PFSK-1 (cell line): ENCODE results near the gene ANKFY1.

Experiments used
- FOXP2 ChIP-seq: optimal IDR thresholded peaks from 2 replicates; pipeline ENCODE3; 2011; ENCODE audit warnings: borderline replicate concordance, control low read depth, inconsistent platforms; ENCODE audit not compliant: insufficient read depth; ENCODE audit errors: extremely low read length, extremely low read depth
- POLR2AphosphoS5 ChIP-seq: IDR thresholded peaks from 2 replicates; pipeline ENCODE4 v1.6.1; 2012; ENCODE audit warnings: low read depth, mild to moderate bottlenecking, control low read depth, low read length, moderate library complexity
- REST ChIP-seq, 2 experiments: IDR thresholded peaks; 2 replicates each; pipeline versions ENCODE4 v1.6.1 to v1.8.0; 2011 to 2012; ENCODE audit warnings: low read depth in 2 of 2, low read length in 2 of 2, control low read depth in 1 of 2, inconsistent platforms in 1 of 2, mild to moderate bottlenecking in 1 of 2, moderate library complexity in 1 of 2; ENCODE audit not compliant: insufficient read depth in 1 of 2
- SIN3A ChIP-seq: IDR thresholded peaks from 2 replicates; pipeline ENCODE4 v1.6.1; 2012; ENCODE audit warnings: mild to moderate bottlenecking, low read length, moderate library complexity, borderline replicate concordance; ENCODE audit not compliant: insufficient read depth
- TAF1 ChIP-seq: IDR thresholded peaks from 2 replicates; pipeline ENCODE4 v1.6.1; 2012; ENCODE audit warnings: low read length, control low read depth, borderline replicate concordance; ENCODE audit not compliant: insufficient read depth

The ANKFY1 gene

GRCh38 chr17:4272213-4272971 is 8.6 kb upstream of the ANKFY1 start:
- TF ChIP-seq TAF1, result no peak
- TF ChIP-seq POLR2AphosphoS5, result no peak
- TF ChIP-seq FOXP2, result no peak
- TF ChIP-seq SIN3A, result no peak
- TF ChIP-seq REST (IDR thresholded peaks at IDR 0.05; ENCODE audit: insufficient read depth in 1 of 2, low read depth in 2 of 2, low read length in 2 of 2), result no peak

- TF ChIP-seq REST (IDR thresholded peaks at IDR 0.05; ENCODE audit: insufficient read depth in 1 of 2, low read depth in 2 of 2, low read length in 2 of 2) (no peak), TAF1 (no peak), FOXP2 (no peak), POLR2AphosphoS5 (no peak), SIN3A (no peak)
Measured at GRCh38 chr17:4270736-4271135, 7.0 kb upstream of the ANKFY1 start.

- no peak for TF ChIP-seq SIN3A
- TF ChIP-seq TAF1, result no peak
- no peak for TF ChIP-seq POLR2AphosphoS5
- TF ChIP-seq REST (IDR thresholded peaks at IDR 0.05; ENCODE audit: insufficient read depth in 1 of 2, low read depth in 2 of 2, low read length in 2 of 2), result no peak
- TF ChIP-seq FOXP2, result no peak
Measured at GRCh38 chr17:4269915-4270314, 6.1 kb upstream of the ANKFY1 start.

- TF ChIP-seq SIN3A (no peak), TAF1 (no peak)
Measured at GRCh38 chr17:4267402-4267801, 3.6 kb upstream of the ANKFY1 start.

DNA sequence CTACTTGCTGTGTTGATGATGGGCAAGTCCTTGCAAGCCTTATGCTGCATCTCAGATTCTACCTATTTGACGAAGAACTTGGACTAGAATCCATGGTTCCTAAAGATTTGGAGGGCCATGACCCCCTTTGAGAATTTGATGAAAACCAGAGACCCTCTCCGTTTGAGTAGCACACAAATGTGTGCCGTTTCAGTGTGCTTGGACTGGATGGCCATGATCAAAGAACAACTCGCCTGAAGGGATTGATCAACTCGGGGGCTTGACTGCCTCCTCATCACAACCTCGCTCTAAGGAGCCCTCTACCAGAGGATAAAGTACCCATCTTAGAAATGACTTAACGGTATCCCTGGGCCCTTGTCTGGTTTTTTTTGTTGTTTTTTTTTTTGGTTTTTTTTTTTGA is 2.8 kb upstream of the ANKFY1 start:
- TF ChIP-seq SIN3A (no peak), FOXP2 (no peak), POLR2AphosphoS5 (no peak), TAF1 (no peak), REST (IDR thresholded peaks at IDR 0.05; ENCODE audit: insufficient read depth in 1 of 2, low read depth in 2 of 2, low read length in 2 of 2) (no peak)
